Smooth muscle cell (in vitro differentiated cells): Measurements from ENCODE around the gene PRDM13. TPM values are rescaled to one million over a fixed set of nuclear protein-coding genes. Genes with fewer than 3 reads are reported as not detected.
"Not testable (repeated sequence)": the region's sequence is repeated elsewhere in the genome, so short reads cannot be mapped to it uniquely, and the experiment has no call there.

Source experiments
- DNase-seq: peaks from one replicate; lab custom pipeline; 2025; ENCODE audit not compliant: unreplicated experiment; lab: John Stamatoyannopoulos, UW
- H2AFZ ChIP-seq: fragments of 200-600 bp; sonication (generic); 2 replicates; pipeline ENCODE4 v1.6.0; 2016; ENCODE audit warnings: antibody characterized with exemption, low read depth, mild to moderate bottlenecking
- H3F3A ChIP-seq: fragments of 200-600 bp; sonication (generic); 2 replicates; pipeline ENCODE4 v1.6.0; 2017; ENCODE audit warnings: antibody characterized with exemption, low read depth
- H3K27ac ChIP-seq: fragments of 200-600 bp; sonication (generic); 2 replicates; pipeline ENCODE4 v1.5.1; 2016; ENCODE audit warnings: low read depth, mild to moderate bottlenecking
- H3K27me3 ChIP-seq: fragments of 200-600 bp; sonication (generic); 2 replicates; pipeline ENCODE4 v1.6.1; 2016; ENCODE audit warnings: low read depth, mild to moderate bottlenecking
- H3K36me3 ChIP-seq: fragments of 200-600 bp; sonication (generic); 2 replicates; pipeline ENCODE4 v1.5.1; 2016; ENCODE audit warnings: low read depth
- H3K4me1 ChIP-seq: fragments of 200-600 bp; sonication (generic); 2 replicates; pipeline ENCODE4 v1.5.1; 2016; ENCODE audit warnings: low read depth
- H3K4me2 ChIP-seq: fragments of 200-600 bp; sonication (generic); 2 replicates; pipeline ENCODE4 v1.6.0; 2016; ENCODE audit warnings: mild to moderate bottlenecking
- H3K4me3 ChIP-seq: fragments of 200-600 bp; sonication (generic); 2 replicates; pipeline ENCODE4 v1.5.1; 2016; ENCODE audit warnings: mild to moderate bottlenecking
- H3K79me2 ChIP-seq: fragments of 200-600 bp; sonication (generic); 2 replicates; pipeline ENCODE4 v1.6.0; 2016; ENCODE audit warnings: low read depth, mild to moderate bottlenecking
- H3K9ac ChIP-seq: fragments of 200-600 bp; sonication (generic); 2 replicates; pipeline ENCODE4 v1.6.0; 2016; ENCODE audit warnings: low read depth
- H3K9me3 ChIP-seq: fragments of 200-600 bp; sonication (generic); replicated peaks from 2 replicates; pipeline ENCODE4 v1.5.1; 2016; ENCODE audit warnings: low read depth
- H4K20me1 ChIP-seq: fragments of 200-600 bp; sonication (generic); 2 replicates; pipeline ENCODE4 v1.6.0; 2016; ENCODE audit warnings: low read depth
- CTCF ChIP-seq: fragments of 200-600 bp; sonication (generic); IDR thresholded peaks from 2 replicates; pipeline ENCODE4 v1.5.1; 2017; ENCODE audit warnings: borderline replicate concordance, mild to moderate bottlenecking, antibody characterized with exemption; ENCODE audit not compliant: insufficient read depth, poor library complexity, severe bottlenecking
- WGBS: methylation state at CpG from one replicate; pipeline ENCODE4 v1.1.7; 2016; ENCODE audit warnings: low lambda C conversion rate; 5-methylcytosine and 5-hydroxymethylcytosine counted together
- polyA plus RNA-seq: library from polyadenylated mRNA; unstranded; fragments of >200 nt; fragmentation: Nextera tagmentation; extraction: Ambion mirVana; gene quantifications from 2 replicates; pipeline ENCODE4 v1.2.1, GENCODE V29; 2016
- total RNA-seq: library from RNA; depleted of rRNA; stranded (reverse); fragments of >200 nt; gene quantifications from 2 replicates; pipeline ENCODE4 v1.2.3, GENCODE V29; 2014

Gene PRDM13
- total and polyA plus RNA-seq, 2 experiments from 2014 or later, result not detected

GRCh38 chr6:99618649-99619408, 12.2 kb downstream of the PRDM13 start:
- H3K4me3 ChIP-seq, result no peak overlapping the region
- peaks cover 9% of the 10 kb centered on the region for H3K4me1 ChIP-seq
- H3K27me3 ChIP-seq, result peaks cover 100% of the 10 kb centered on the region
- no peak overlapping the region for H2AFZ ChIP-seq
- no peaks in the 10 kb centered on the region for H3K9me3 ChIP-seq
- DNase-seq, result no peak
- 6% methylated on average over 61 of the region's 65 CpGs for WGBS
- H3K4me2 ChIP-seq, result no peak overlapping the region
- no peaks in the 10 kb centered on the region for H3F3A ChIP-seq
- no peak overlapping the region for H3K27ac ChIP-seq
- no peaks in the 10 kb centered on the region for H3K79me2 ChIP-seq
- H3K9ac ChIP-seq, result no peak overlapping the region
- H3K36me3 ChIP-seq, result no peaks in the 10 kb centered on the region
- no peaks in the 10 kb centered on the region for H4K20me1 ChIP-seq
- no peak for TF ChIP-seq CTCF

GRCh38 chr6:99619409-99619762, 12.8 kb downstream of the PRDM13 start:
- no peaks in the 10 kb centered on the region for H3K36me3 ChIP-seq
- peaks cover 100% of the 10 kb centered on the region for H3K27me3 ChIP-seq
- H4K20me1 ChIP-seq, result no peaks in the 10 kb centered on the region
- no peak overlapping the region for H3K4me2 ChIP-seq
- TF ChIP-seq CTCF, result no peak
- no peaks in the 10 kb centered on the region for H3K79me2 ChIP-seq
- H3K9me3 ChIP-seq, result no peaks in the 10 kb centered on the region
- H2AFZ ChIP-seq, result no peak overlapping the region
- DNase-seq, result no peak
- no peak overlapping the region for H3K9ac ChIP-seq
- 27% methylated on average over 5 of the region's 5 CpGs for WGBS
- no peaks in the 10 kb centered on the region for H3F3A ChIP-seq
- H3K4me1 ChIP-seq, result peaks cover 4% of the 10 kb centered on the region
- no peak overlapping the region for H3K4me3 ChIP-seq
- H3K27ac ChIP-seq, result no peak overlapping the region

GRCh38 chr6:99622044-99622443, 15.4 kb downstream of the PRDM13 start:
- WGBS, result 74% methylated on average over 2 of the region's 2 CpGs
- H4K20me1 ChIP-seq, H3K4me2 ChIP-seq, H3K4me3 ChIP-seq, H3F3A ChIP-seq, H3K27ac ChIP-seq, H3K9ac ChIP-seq, DNase-seq, H2AFZ ChIP-seq, H3K4me1 ChIP-seq, H3K36me3 ChIP-seq, H3K9me3 ChIP-seq, H3K79me2 ChIP-seq: not testable (repeated sequence)
- peaks cover 79% of the 10 kb centered on the region for H3K27me3 ChIP-seq

- no peak for TF ChIP-seq CTCF
- Histone ChIP-seq H3K79me2 (no peaks in the 10 kb centered on the region), H3K4me3 (no peak overlapping the region), H3K27ac (no peak overlapping the region), H3K9me3 (no peaks in the 10 kb centered on the region), H3F3A (no peaks in the 10 kb centered on the region), H4K20me1 (no peaks in the 10 kb centered on the region), H3K36me3 (no peaks in the 10 kb centered on the region), H3K4me2 (no peak overlapping the region), H3K4me1 (no peaks in the 10 kb centered on the region), H3K9ac (no peak overlapping the region), H2AFZ (no peak overlapping the region), H3K27me3 (peaks cover 18% of the 10 kb centered on the region)
- 81% methylated on average over 3 of the region's 3 CpGs for WGBS
- no peak for DNase-seq
Observed at GRCh38 chr6:99629293-99629692, 22.7 kb downstream of the PRDM13 start.
